Activated T-helper 17 cell treated with anti-CD3 and anti-CD28 coated beads, Interleukin-2, amount 50 U/mL, for 72 hours (primary cell): ENCODE data around the gene ALKBH2. TPM values are rescaled to one million over a fixed set of nuclear protein-coding genes. Genes with fewer than 3 reads are reported as not detected.

ENCODE experiments used
- ATAC-seq: fragments of 150-1000 bp; cut with Tn5 transposase; replicated peaks from 2 replicates; pipeline ENCODE4 v1.10.0; 2021; ENCODE audit warnings: mild to moderate bottlenecking, moderate library complexity
- H3K27ac Mint-ChIP-seq: one replicate; pipeline ENCODE4 v1.8.0; 2022; ENCODE audit warnings: mixed read lengths
- H3K27me3 Mint-ChIP-seq: one replicate; pipeline ENCODE4 v1.8.0; 2022; ENCODE audit warnings: mixed read lengths
- H3K36me3 Mint-ChIP-seq: one replicate; pipeline ENCODE4 v1.8.0; 2022; ENCODE audit warnings: low read depth, mild to moderate bottlenecking, mixed read lengths
- H3K4me1 Mint-ChIP-seq: one replicate; pipeline ENCODE4 v1.8.0; 2022; ENCODE audit warnings: mixed read lengths
- H3K4me3 Mint-ChIP-seq: one replicate; pipeline ENCODE4 v1.8.0; 2022; ENCODE audit warnings: mild to moderate bottlenecking, mixed read lengths
- H3K9me3 Mint-ChIP-seq: one replicate; pipeline ENCODE4 v1.8.0; 2022; ENCODE audit warnings: mixed read lengths
- total RNA-seq, 2 donors: library from RNA; stranded (reverse); gene quantifications; one replicate each; pipeline ENCODE4 v1.2.3, GENCODE V29; 2022

ALKBH2 gene
- total RNA-seq, 2 donors from 2014 or later: 16.2 to 25.9 TPM

GRCh38 chr12:109044241-109044640 is 49.0 kb downstream of the ALKBH2 start:
- Mint-ChIP-seq H3K9me3 (no peaks in the 10 kb centered on the region), H3K36me3 (no peaks in the 10 kb centered on the region), H3K27ac (no peak overlapping the region), H3K4me3 (no peak overlapping the region), H3K27me3 (peaks cover 14% of the 10 kb centered on the region), H3K4me1 (no peaks in the 10 kb centered on the region)
- ATAC-seq: no peak

Other genes with a start within 250 kb of the ALKBH2 start
- gene SSH1, start 235.9 kb downstream of the ALKBH2 start, total RNA-seq: 10 to 100 TPM; 60.8 to 95.4 TPM
- gene DAO, start 213.4 kb downstream of the ALKBH2 start, total RNA-seq: not detected
- not detected for gene SVOP, start 72.4 kb downstream of the ALKBH2 start, total RNA-seq
- 10 to 100 TPM in 1 of 2 donors, 1 to 10 TPM in 1; 8.5 to 11.6 TPM for gene USP30, start 40.9 kb downstream of the ALKBH2 start, total RNA-seq
- 10 to 100 TPM; 48.3 to 85.7 TPM for gene UNG, start 4.1 kb upstream of the ALKBH2 start, total RNA-seq
- 10 to 100 TPM in 1 of 2 donors, 1 to 10 TPM in 1; 7.4 to 17.3 TPM for gene ACACB, start 23.1 kb upstream of the ALKBH2 start, total RNA-seq
- not detected for gene FOXN4, start 215.8 kb upstream of the ALKBH2 start, total RNA-seq